CD4-positive, alpha-beta memory T cell (primary cell): ENCODE measurements around the gene FOXL2NB. TPM values are rescaled to one million over a fixed set of nuclear protein-coding genes. Genes with fewer than 3 reads are reported as not detected.

Experiments
- CTCF ChIA-PET: fragments of 350-600 bp; sonication (Branson Sonifier 250); formaldehyde crosslinking; loops from one replicate; lab custom pipeline; 2021; ENCODE audit warnings: inconsistent platforms; ENCODE audit not compliant: partially characterized antibody; lab: Charles Lee
- POLR2A ChIA-PET: fragments of 350-600 bp; sonication (Branson Sonifier 250); formaldehyde crosslinking; loops from one replicate; lab custom pipeline; 2021; ENCODE audit not compliant: partially characterized antibody; lab: Charles Lee
- DNase-seq, 5 donors: peaks; one replicate each; pipeline versions ENCODE4 v3.0.0 to v3.0.0-alpha.2; 2020 to 2022; ENCODE audit warnings: mixed read lengths in 1 of 5
- H3K27ac ChIP-seq: one replicate; pipeline ENCODE4 v1.7.0; 2013; ENCODE audit warnings: low read depth, low read length
- H3K27me3 ChIP-seq: 2 replicates; pipeline ENCODE4 v1.7.0; 2013; ENCODE audit warnings: mild to moderate bottlenecking, low read length, moderate library complexity; ENCODE audit not compliant: insufficient read depth
- H3K36me3 ChIP-seq: 2 replicates; pipeline ENCODE4 v1.7.0; 2013; ENCODE audit warnings: mild to moderate bottlenecking, low read length, moderate library complexity; ENCODE audit not compliant: insufficient read depth
- H3K4me1 ChIP-seq: 2 replicates; pipeline ENCODE4 v1.7.0; 2013; ENCODE audit warnings: mild to moderate bottlenecking, low read length, moderate library complexity; ENCODE audit not compliant: insufficient read depth
- H3K4me3 ChIP-seq, 2 donors: one replicate each; pipeline ENCODE4 v1.7.0; 2013; ENCODE audit warnings: low read length in 2 of 2, mild to moderate bottlenecking in 1 of 2
- H3K9me3 ChIP-seq, 2 donors: one replicate each; pipeline ENCODE4 v1.7.0; 2013; ENCODE audit warnings: low read length in 2 of 2, control low read depth in 1 of 2; ENCODE audit not compliant: control insufficient read depth in 1 of 2
- H3K27ac Mint-ChIP-seq, 7 donors: one replicate each; pipeline ENCODE4 v1.8.0; 2020 to 2021; ENCODE audit warnings: mixed read lengths in 7 of 7, mild to moderate bottlenecking in 6 of 7, inconsistent platforms in 3 of 7, moderate library complexity in 3 of 7
- H3K27me3 Mint-ChIP-seq, 2 donors: one replicate each; pipeline ENCODE4 v1.8.0; 2020 to 2021; ENCODE audit warnings: mixed read lengths in 2 of 2
- H3K36me3 Mint-ChIP-seq, 2 donors: one replicate each; pipeline ENCODE4 v1.8.0; 2020 to 2021; ENCODE audit warnings: mixed read lengths in 2 of 2, inconsistent platforms in 1 of 2, mild to moderate bottlenecking in 1 of 2
- H3K4me1 Mint-ChIP-seq, 4 donors: one replicate each; pipeline ENCODE4 v1.8.0; 2020 to 2021; ENCODE audit warnings: mixed read lengths in 4 of 4, mild to moderate bottlenecking in 1 of 4
- H3K4me3 Mint-ChIP-seq, 8 donors: one replicate each; pipeline ENCODE4 v1.8.0; 2020 to 2021; ENCODE audit warnings: mixed read lengths in 8 of 8, mild to moderate bottlenecking in 7 of 8, moderate library complexity in 6 of 8, inconsistent platforms in 3 of 8
- H3K9me3 Mint-ChIP-seq, 8 donors: one replicate each; pipeline ENCODE4 v1.8.0; 2020 to 2021; ENCODE audit warnings: mixed read lengths in 8 of 8, mild to moderate bottlenecking in 5 of 8, inconsistent platforms in 3 of 8, moderate library complexity in 1 of 8
- intact Hi-C: fragments of 100-400 bp; cut with micrococcal nuclease; formaldehyde crosslinking; loops from one replicate; pipeline ENCODE4 v1.15.1; 2023
- polyA plus RNA-seq, 2 donors: library from polyadenylated mRNA; unstranded; fragments of 300-500 nt; fragmentation: Illumina TruSeq; gene quantifications; one replicate each; pipeline ENCODE4 v1.2.3, GENCODE V29; 2021
- total RNA-seq, 2 experiments: library from RNA; stranded (reverse); gene quantifications; one replicate each; pipeline ENCODE4 v1.2.3, GENCODE V29; 2021

Gene FOXL2NB
- total and polyA plus RNA-seq, 4 experiments from 2014 or later, result 0.04 TPM; not detected in 3

- Mint-ChIP-seq H3K9me3 (no peaks in the 10 kb centered on the region), H3K4me3 (no peak overlapping the region), H3K36me3 (no peaks in the 10 kb centered on the region), H3K27ac (no peak overlapping the region), H3K4me1 (no peaks in the 10 kb centered on the region), H3K27me3 (peaks cover 2 to 4% of the 10 kb centered on the region in 2 donors)
- ChIA-PET POLR2A (no interaction called here), CTCF (interaction anchor here (1.1 kb wide), 1 partner anchor 50 kb away, joined by 3 read pairs; no protein-coding TSS in a partner anchor)
- no peak for DNase-seq
- intact Hi-C loops, result no loop called here
- H3K9me3 ChIP-seq, result no peaks in the 10 kb centered on the region
- no peaks in the 10 kb centered on the region for H3K27me3 ChIP-seq
- no peaks in the 10 kb centered on the region for H3K4me1 ChIP-seq
- no peaks in the 10 kb centered on the region for H3K36me3 ChIP-seq
- no peak overlapping the region for H3K27ac ChIP-seq
- H3K4me3 ChIP-seq, result no peak overlapping the region
Measured at GRCh38 chr3:138985932-138986331, 38.9 kb downstream of the FOXL2NB start.

DNA sequence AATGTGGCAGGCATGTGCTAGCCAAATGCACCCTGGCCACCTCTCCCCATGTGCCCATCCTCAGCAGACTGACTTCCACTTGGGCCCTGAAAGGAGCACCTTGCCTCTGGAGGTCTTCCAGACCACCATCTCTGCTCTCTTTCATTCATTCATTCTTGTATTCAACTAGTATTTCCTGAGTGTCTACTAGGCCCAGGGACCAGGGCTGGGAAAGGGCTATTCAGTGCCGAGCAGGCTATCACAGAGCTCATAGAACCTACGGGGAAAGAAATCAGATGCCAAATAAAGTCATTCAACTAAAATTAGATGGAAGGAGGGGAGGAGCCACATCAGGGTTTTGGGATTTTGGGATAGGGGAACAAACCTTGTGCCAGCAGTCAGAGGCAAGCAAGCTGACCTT, 40.2 kb downstream of the FOXL2NB start:
- no peak overlapping the region for H3K27ac Mint-ChIP-seq
- Histone ChIP-seq H3K9me3 (no peaks in the 10 kb centered on the region), H3K4me3 (no peak overlapping the region), H3K27me3 (no peaks in the 10 kb centered on the region), H3K36me3 (no peaks in the 10 kb centered on the region), H3K27ac (no peak overlapping the region), H3K4me1 (no peaks in the 10 kb centered on the region)
- DNase-seq, result no peak
- H3K36me3 Mint-ChIP-seq, result no peaks in the 10 kb centered on the region
- H3K27me3 Mint-ChIP-seq, result peaks cover 2 to 5% of the 10 kb centered on the region in 2 donors
- H3K4me1 Mint-ChIP-seq, result no peaks in the 10 kb centered on the region
- H3K4me3 Mint-ChIP-seq, result no peak overlapping the region
- intact Hi-C loops, result no loop called here
- ChIA-PET POLR2A (no interaction called here), CTCF (interaction anchor here (1.1 kb wide), 1 partner anchor 51 kb away, joined by 3 read pairs; no protein-coding TSS in a partner anchor)
- no peaks in the 10 kb centered on the region for H3K9me3 Mint-ChIP-seq

- H3K9me3 Mint-ChIP-seq, result peaks cover 0 to 7% (median 1%) of the 10 kb centered on the region in 8 donors
- Histone ChIP-seq H3K27me3 (no peaks in the 10 kb centered on the region), H3K36me3 (no peaks in the 10 kb centered on the region), H3K4me1 (no peaks in the 10 kb centered on the region), H3K9me3 (no peaks in the 10 kb centered on the region), H3K27ac (no peak overlapping the region), H3K4me3 (no peak overlapping the region)
- no peak for DNase-seq
- CTCF ChIA-PET, result no interaction called here
- H3K27me3 Mint-ChIP-seq, result peaks cover 14 to 25% of the 10 kb centered on the region in 2 donors
- H3K36me3 Mint-ChIP-seq, result no peaks in the 10 kb centered on the region
- no peak overlapping the region for H3K27ac Mint-ChIP-seq
- POLR2A ChIA-PET, result no interaction called here
- no peak overlapping the region for H3K4me3 Mint-ChIP-seq
- intact Hi-C loops, result no loop called here
- no peaks in the 10 kb centered on the region for H3K4me1 Mint-ChIP-seq
Measured at GRCh38 chr3:138995706-138996105, 48.7 kb downstream of the FOXL2NB start.

Other genes starting within 250 kb of the FOXL2NB start
- gene PIK3CB, start 112.3 kb upstream of the FOXL2NB start, total RNA-seq, result 10 to 100 TPM; 44.8 to 52.1 TPM
- gene PIK3CB, start 112.3 kb upstream of the FOXL2NB start, polyA plus RNA-seq, result 10 to 100 TPM; 14.4 to 23.9 TPM
- gene FOXL2, start 80 bp upstream of the FOXL2NB start, total RNA-seq, result not detected
- gene FOXL2, start 80 bp upstream of the FOXL2NB start, polyA plus RNA-seq, result not detected
- not detected for gene PRR23A, start 59.1 kb downstream of the FOXL2NB start, total RNA-seq
- gene PRR23A, start 59.1 kb downstream of the FOXL2NB start, polyA plus RNA-seq, result not detected
- gene PRR23B, start 73.7 kb downstream of the FOXL2NB start, total RNA-seq, result not detected
- gene PRR23B, start 73.7 kb downstream of the FOXL2NB start, polyA plus RNA-seq, result not detected
- gene PRR23C, start 97.7 kb downstream of the FOXL2NB start, total RNA-seq, result not detected
- not detected for gene PRR23C, start 97.7 kb downstream of the FOXL2NB start, polyA plus RNA-seq